ENCODE results near the gene TTC13.

TTC13 gene

GRCh38 chr1:230898144-230898543, 80.5 kb downstream of the TTC13 start:
- no peak for DNase-seq (ENCODE audit: low read depth, low spot score)
- TF ChIP-seq, protein P1, sequence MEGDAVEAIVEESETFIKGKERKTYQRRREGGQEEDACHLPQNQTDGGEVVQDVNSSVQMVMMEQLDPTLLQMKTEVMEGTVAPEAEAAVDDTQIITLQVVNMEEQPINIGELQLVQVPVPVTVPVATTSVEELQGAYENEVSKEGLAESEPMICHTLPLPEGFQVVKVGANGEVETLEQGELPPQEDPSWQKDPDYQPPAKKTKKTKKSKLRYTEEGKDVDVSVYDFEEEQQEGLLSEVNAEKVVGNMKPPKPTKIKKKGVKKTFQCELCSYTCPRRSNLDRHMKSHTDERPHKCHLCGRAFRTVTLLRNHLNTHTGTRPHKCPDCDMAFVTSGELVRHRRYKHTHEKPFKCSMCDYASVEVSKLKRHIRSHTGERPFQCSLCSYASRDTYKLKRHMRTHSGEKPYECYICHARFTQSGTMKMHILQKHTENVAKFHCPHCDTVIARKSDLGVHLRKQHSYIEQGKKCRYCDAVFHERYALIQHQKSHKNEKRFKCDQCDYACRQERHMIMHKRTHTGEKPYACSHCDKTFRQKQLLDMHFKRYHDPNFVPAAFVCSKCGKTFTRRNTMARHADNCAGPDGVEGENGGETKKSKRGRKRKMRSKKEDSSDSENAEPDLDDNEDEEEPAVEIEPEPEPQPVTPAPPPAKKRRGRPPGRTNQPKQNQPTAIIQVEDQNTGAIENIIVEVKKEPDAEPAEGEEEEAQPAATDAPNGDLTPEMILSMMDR (IDR thresholded peaks at IDR 0.05; ENCODE audit: low read depth, low read length) = no peak
- H3K4me3 ChIP-seq (ENCODE audit: low read depth, low read length) = no peak overlapping the region
- in situ Hi-C loops (cut with HindIII; ENCODE audit: low sequenced_read_pairs) = no loop called here

DNA sequence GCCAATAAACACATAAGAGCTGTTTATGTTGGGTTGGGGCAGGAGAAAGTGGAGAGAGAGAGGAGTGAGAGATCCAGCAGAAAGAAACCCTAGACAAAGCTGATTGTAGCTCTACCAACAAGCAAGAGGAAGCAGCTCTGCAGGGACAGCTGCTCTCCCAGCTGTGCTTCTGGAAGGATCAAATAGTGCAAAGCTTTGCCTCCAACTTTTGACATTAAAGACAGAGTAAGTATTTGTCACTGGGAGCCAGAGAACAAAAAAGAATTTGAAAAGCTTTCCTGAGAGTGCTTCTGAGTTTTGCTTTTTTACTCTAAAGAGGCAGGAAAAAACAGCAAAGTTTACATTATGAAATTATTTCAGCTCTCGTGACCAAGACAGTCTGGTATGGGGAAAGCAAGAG, 81.9 kb downstream of the TTC13 start:
- no peak for DNase-seq (ENCODE audit: low read depth, low spot score)
- H3K4me3 ChIP-seq (ENCODE audit: low read depth, low read length) = no peak overlapping the region
- TF ChIP-seq, protein P1 (IDR thresholded peaks at IDR 0.05; ENCODE audit: low read depth, low read length) = no peak
- in situ Hi-C loops (cut with HindIII; ENCODE audit: low sequenced_read_pairs) = no loop called here

GRCh38 chr1:230895452-230895851, 83.2 kb downstream of the TTC13 start:
- H3K4me3 ChIP-seq (ENCODE audit: low read depth, low read length) = no peak overlapping the region
- TF ChIP-seq, protein P1 (IDR thresholded peaks at IDR 0.05; ENCODE audit: low read depth, low read length) = no peak
- in situ Hi-C loops (cut with HindIII; ENCODE audit: low sequenced_read_pairs) = no loop called here
- no peak for DNase-seq (ENCODE audit: low read depth, low spot score)

- DNase-seq (ENCODE audit: low read depth, low spot score) = no peak
- in situ Hi-C loops (cut with HindIII; ENCODE audit: low sequenced_read_pairs) = no loop called here
- TF ChIP-seq, protein P1 (IDR thresholded peaks at IDR 0.05; ENCODE audit: low read depth, low read length) = no peak
- no peak overlapping the region for H3K4me3 ChIP-seq (ENCODE audit: low read depth, low read length)
Measured at GRCh38 chr1:230894664-230895063, 84.0 kb downstream of the TTC13 start.

- in situ Hi-C loops (cut with HindIII; ENCODE audit: low sequenced_read_pairs) = no loop called here
Measured at GRCh38 chr1:230894032-230894431, 84.6 kb downstream of the TTC13 start.

GRCh38 chr1:230892018-230892491, 86.6 kb downstream of the TTC13 start:
- no peak for DNase-seq (ENCODE audit: low read depth, low spot score)
- H3K4me3 ChIP-seq (ENCODE audit: low read depth, low read length) = no peak overlapping the region
- TF ChIP-seq, protein P1 (IDR thresholded peaks at IDR 0.05; ENCODE audit: low read depth, low read length) = no peak
- in situ Hi-C loops (cut with HindIII; ENCODE audit: low sequenced_read_pairs) = no loop called here

More at GRCh38 chr1:230894032-230894431, 84.6 kb downstream of the TTC13 start:
- no peak overlapping the region for H3K4me3 ChIP-seq (ENCODE audit: low read depth, low read length)
- TF ChIP-seq, protein P1 (IDR thresholded peaks at IDR 0.05; ENCODE audit: low read depth, low read length) = no peak
- DNase-seq (ENCODE audit: low read depth, low spot score) = no peak

DNA sequence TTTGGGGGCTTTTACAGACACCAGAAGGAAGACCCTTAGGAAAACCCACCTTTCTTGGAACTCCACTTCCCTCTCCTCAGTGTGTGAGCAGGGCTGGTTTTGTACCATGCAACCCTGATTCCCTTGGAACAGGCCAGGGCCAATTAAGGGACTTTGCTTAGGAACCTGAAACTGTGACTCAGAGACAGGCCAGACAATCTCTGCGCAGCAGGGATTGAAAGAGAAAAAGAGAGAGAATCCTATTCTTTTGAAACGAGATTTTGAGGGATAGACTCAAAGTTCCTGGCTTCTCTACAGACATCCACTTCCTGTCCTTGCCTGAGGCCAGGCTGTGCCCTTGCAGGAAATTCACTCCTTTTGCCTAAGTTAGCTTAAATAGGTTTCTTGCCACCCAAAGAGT, 87.2 kb downstream of the TTC13 start:
- DNase-seq (ENCODE audit: low read depth, low spot score) = no peak

More for the DNA sequence above, 87.2 kb downstream of the TTC13 start:
- in situ Hi-C loops (cut with HindIII; ENCODE audit: low sequenced_read_pairs) = no loop called here
- TF ChIP-seq, protein P1 (IDR thresholded peaks at IDR 0.05; ENCODE audit: low read depth, low read length) = no peak
- H3K4me3 ChIP-seq (ENCODE audit: low read depth, low read length) = no peak overlapping the region

Data from astrocyte of the spinal cord (primary cell).